T-helper 1 cell treated with Interleukin-12 subunit alpha and Interleukin-12 subunit beta and Interleukin-4 antibody, amounts not matched to agents 30 ng/mL and 1 ng/mL, for 36 hours (primary cell): ENCODE results near the gene MIOX. TPM values are rescaled to one million over a fixed set of nuclear protein-coding genes. Genes with fewer than 3 reads are reported as not detected.

Experiments
- total RNA-seq: library from RNA; stranded (reverse); gene quantifications from 2 replicates; pipeline ENCODE4 v1.2.3, GENCODE V29; 2022

Gene MIOX
- total RNA-seq, 1 donor from 2014 or later, result 0.32 TPM

Other genes with a start within 250 kb of the MIOX start
- 65.9 and 68.8 TPM in 2 replicates for gene TUBGCP6, start 241.8 kb upstream of the MIOX start, total RNA-seq
- 91.9 and 93.8 TPM in 2 replicates for gene HDAC10, start 235.6 kb upstream of the MIOX start, total RNA-seq
- gene MAPK12, start 225.2 kb upstream of the MIOX start, total RNA-seq, result 7.7 and 8.8 TPM in 2 replicates
- gene MAPK11, start 216.5 kb upstream of the MIOX start, total RNA-seq, result 29.0 and 33.2 TPM in 2 replicates
- 18.3 and 20.8 TPM in 2 replicates for gene PLXNB2, start 179.2 kb upstream of the MIOX start, total RNA-seq
- 2.8 and 2.9 TPM in 2 replicates for gene DENND6B, start 159.8 kb upstream of the MIOX start, total RNA-seq
- gene PPP6R2, start 143.5 kb upstream of the MIOX start, total RNA-seq, result 60.8 and 64.6 TPM in 2 replicates
- gene SBF1, start 11.8 kb upstream of the MIOX start, total RNA-seq, result 175 and 181 TPM in 2 replicates
- 4.5 and 6.2 TPM in 2 replicates for gene ADM2, start 5.3 kb upstream of the MIOX start, total RNA-seq
- 124 and 136 TPM in 2 replicates for gene LMF2, start 20.8 kb downstream of the MIOX start, total RNA-seq
- 97.5 and 104 TPM in 2 replicates for gene NCAPH2, start 21.4 kb downstream of the MIOX start, total RNA-seq
- gene SCO2, start 38.7 kb downstream of the MIOX start, total RNA-seq, result 9.5 and 11.0 TPM in 2 replicates
- gene TYMP, start 43.2 kb downstream of the MIOX start, total RNA-seq, result 165 and 173 TPM in 2 replicates
- 12.6 and 13.8 TPM in 2 replicates for gene KLHDC7B, start 59.0 kb downstream of the MIOX start, total RNA-seq
- gene SYCE3, start 76.1 kb downstream of the MIOX start, total RNA-seq, result not detected in 2 replicates
- 104 and 114 TPM in 2 replicates for gene CPT1B, start 91.6 kb downstream of the MIOX start, total RNA-seq
- gene CHKB, start 96.0 kb downstream of the MIOX start, total RNA-seq, result 132 and 137 TPM in 2 replicates
- gene MAPK8IP2, start 113.9 kb downstream of the MIOX start, total RNA-seq, result 0.17 and 0.32 TPM in 2 replicates
- 60.6 and 67.0 TPM in 2 replicates for gene ARSA, start 141.3 kb downstream of the MIOX start, total RNA-seq
- gene SHANK3, start 186.0 kb downstream of the MIOX start, total RNA-seq, result not detected in 2 replicates